Measurements from ENCODE around the gene C15orf39.
A peak's percentile ranks its signal among the peaks of the same experiment; 100 is the strongest.

Gene C15orf39

GRCh38 chr15:75172284-75172820 lies 29.3 kb upstream of the C15orf39 start:
- Histone ChIP-seq H3K27me3 (ENCODE audit: control insufficient read depth in 1 of 2, insufficient read depth in 2 of 2, low read length in 2 of 2) (no peaks in the 10 kb centered on the region), H3K4me1 (ENCODE audit: control insufficient read depth in 1 of 2, insufficient read depth in 2 of 2, low read length in 2 of 2) (peaks cover 6 to 15% of the 10 kb centered on the region in 2 donors), H3K4me3 (ENCODE audit: low read depth in 1 of 2, low read length in 2 of 2) (no peak overlapping the region), H3K27ac (ENCODE audit: low read depth, low read length) (no peak overlapping the region), H3K36me3 (ENCODE audit: control insufficient read depth in 1 of 2, insufficient read depth in 2 of 2, low read length in 2 of 2) (no peaks in the 10 kb centered on the region), H3K9me3 (ENCODE audit: control insufficient read depth in 1 of 2, low read length in 2 of 2) (peaks cover 0 to 5% of the 10 kb centered on the region in 2 donors), H3K9ac (ENCODE audit: low read depth in 1 of 2, low read length in 2 of 2) (no peak overlapping the region)

- H3K27me3 ChIP-seq (ENCODE audit: control insufficient read depth in 1 of 2, insufficient read depth in 2 of 2, low read length in 2 of 2) = no peaks in the 10 kb centered on the region
- H3K27ac ChIP-seq (ENCODE audit: low read depth, low read length) = no peak overlapping the region
- no peak overlapping the region for H3K9ac ChIP-seq (ENCODE audit: low read depth in 1 of 2, low read length in 2 of 2)
- peaks cover 18 to 27% of the 10 kb centered on the region in 2 donors for H3K4me1 ChIP-seq (ENCODE audit: control insufficient read depth in 1 of 2, insufficient read depth in 2 of 2, low read length in 2 of 2)
- peaks cover 0 to under 1% of the 10 kb centered on the region in 2 donors for H3K9me3 ChIP-seq (ENCODE audit: control insufficient read depth in 1 of 2, low read length in 2 of 2)
- no peaks in the 10 kb centered on the region for H3K36me3 ChIP-seq (ENCODE audit: control insufficient read depth in 1 of 2, insufficient read depth in 2 of 2, low read length in 2 of 2)
- no peak overlapping the region for H3K4me3 ChIP-seq (ENCODE audit: low read depth in 1 of 2, low read length in 2 of 2)
Observed at GRCh38 chr15:75174102-75174501, 27.6 kb upstream of the C15orf39 start.

- Histone ChIP-seq H3K9ac (ENCODE audit: low read depth in 1 of 2, low read length in 2 of 2) (no peak overlapping the region), H3K36me3 (ENCODE audit: control insufficient read depth in 1 of 2, insufficient read depth in 2 of 2, low read length in 2 of 2) (no peaks in the 10 kb centered on the region), H3K4me3 (ENCODE audit: low read depth in 1 of 2, low read length in 2 of 2) (no peak overlapping the region), H3K27me3 (ENCODE audit: control insufficient read depth in 1 of 2, insufficient read depth in 2 of 2, low read length in 2 of 2) (no peaks in the 10 kb centered on the region), H3K4me1 (ENCODE audit: control insufficient read depth in 1 of 2, insufficient read depth in 2 of 2, low read length in 2 of 2) (peaks cover 23 to 31% of the 10 kb centered on the region in 2 donors), H3K9me3 (ENCODE audit: control insufficient read depth in 1 of 2, low read length in 2 of 2) (no peaks in the 10 kb centered on the region), H3K27ac (ENCODE audit: low read depth, low read length) (no peak overlapping the region)
Observed at GRCh38 chr15:75174729-75175128, 27.0 kb upstream of the C15orf39 start.

GRCh38 chr15:75176396-75176761 lies 25.3 kb upstream of the C15orf39 start:
- Histone ChIP-seq H3K4me3 (ENCODE audit: low read depth in 1 of 2, low read length in 2 of 2) (no peak overlapping the region), H3K9me3 (ENCODE audit: control insufficient read depth in 1 of 2, low read length in 2 of 2) (no peaks in the 10 kb centered on the region), H3K4me1 (ENCODE audit: control insufficient read depth in 1 of 2, insufficient read depth in 2 of 2, low read length in 2 of 2) (peaks cover 35 to 36% of the 10 kb centered on the region in 2 donors), H3K27ac (ENCODE audit: low read depth, low read length) (no peak overlapping the region), H3K9ac (ENCODE audit: low read depth in 1 of 2, low read length in 2 of 2) (no peak overlapping the region), H3K27me3 (ENCODE audit: control insufficient read depth in 1 of 2, insufficient read depth in 2 of 2, low read length in 2 of 2) (no peaks in the 10 kb centered on the region), H3K36me3 (ENCODE audit: control insufficient read depth in 1 of 2, insufficient read depth in 2 of 2, low read length in 2 of 2) (no peaks in the 10 kb centered on the region)

GRCh38 chr15:75177360-75178071 lies 24.2 kb upstream of the C15orf39 start:
- H3K9me3 ChIP-seq (ENCODE audit: control insufficient read depth in 1 of 2, low read length in 2 of 2) = no peaks in the 10 kb centered on the region
- no peak overlapping the region for H3K4me3 ChIP-seq (ENCODE audit: low read depth in 1 of 2, low read length in 2 of 2)
- H3K27ac ChIP-seq (ENCODE audit: low read depth, low read length) = no peak overlapping the region
- H3K9ac ChIP-seq (ENCODE audit: low read depth in 1 of 2, low read length in 2 of 2) = peak overlapping the region in 1 of 2 donors; percentile 30
- no peaks in the 10 kb centered on the region for H3K36me3 ChIP-seq (ENCODE audit: control insufficient read depth in 1 of 2, insufficient read depth in 2 of 2, low read length in 2 of 2)
- no peaks in the 10 kb centered on the region for H3K27me3 ChIP-seq (ENCODE audit: control insufficient read depth in 1 of 2, insufficient read depth in 2 of 2, low read length in 2 of 2)
- peaks cover 41 to 46% of the 10 kb centered on the region in 2 donors for H3K4me1 ChIP-seq (ENCODE audit: control insufficient read depth in 1 of 2, insufficient read depth in 2 of 2, low read length in 2 of 2)

- Histone ChIP-seq H3K9ac (ENCODE audit: low read depth in 1 of 2, low read length in 2 of 2) (peak overlapping the region; percentile 48 to 63), H3K27ac (ENCODE audit: low read depth, low read length) (no peak overlapping the region), H3K4me3 (ENCODE audit: low read depth in 1 of 2, low read length in 2 of 2) (peak overlapping the region; percentile 48 to 52), H3K9me3 (ENCODE audit: control insufficient read depth in 1 of 2, low read length in 2 of 2) (no peaks in the 10 kb centered on the region), H3K4me1 (ENCODE audit: control insufficient read depth in 1 of 2, insufficient read depth in 2 of 2, low read length in 2 of 2) (peaks cover 45 to 51% of the 10 kb centered on the region in 2 donors), H3K36me3 (ENCODE audit: control insufficient read depth in 1 of 2, insufficient read depth in 2 of 2, low read length in 2 of 2) (no peaks in the 10 kb centered on the region), H3K27me3 (ENCODE audit: control insufficient read depth in 1 of 2, insufficient read depth in 2 of 2, low read length in 2 of 2) (no peaks in the 10 kb centered on the region)
Observed at GRCh38 chr15:75178171-75178937, 23.3 kb upstream of the C15orf39 start.

GRCh38 chr15:75178938-75179745 lies 22.5 kb upstream of the C15orf39 start:
- Histone ChIP-seq H3K9ac (ENCODE audit: low read depth in 1 of 2, low read length in 2 of 2) (peak overlapping the region; percentile 48 to 63), H3K4me3 (ENCODE audit: low read depth in 1 of 2, low read length in 2 of 2) (peak overlapping the region; percentile 48 to 52), H3K27me3 (ENCODE audit: control insufficient read depth in 1 of 2, insufficient read depth in 2 of 2, low read length in 2 of 2) (no peaks in the 10 kb centered on the region), H3K9me3 (ENCODE audit: control insufficient read depth in 1 of 2, low read length in 2 of 2) (no peaks in the 10 kb centered on the region), H3K27ac (ENCODE audit: low read depth, low read length) (no peak overlapping the region), H3K4me1 (ENCODE audit: control insufficient read depth in 1 of 2, insufficient read depth in 2 of 2, low read length in 2 of 2) (peaks cover 45 to 51% of the 10 kb centered on the region in 2 donors), H3K36me3 (ENCODE audit: control insufficient read depth in 1 of 2, insufficient read depth in 2 of 2, low read length in 2 of 2) (no peaks in the 10 kb centered on the region)

- H3K4me1 ChIP-seq (ENCODE audit: control insufficient read depth in 1 of 2, insufficient read depth in 2 of 2, low read length in 2 of 2) = peaks cover 45 to 51% of the 10 kb centered on the region in 2 donors
- no peak overlapping the region for H3K27ac ChIP-seq (ENCODE audit: low read depth, low read length)
Observed at GRCh38 chr15:75179746-75180140, 21.9 kb upstream of the C15orf39 start.

GRCh38 chr15:75181780-75182179 lies 19.9 kb upstream of the C15orf39 start:
- Histone ChIP-seq H3K27ac (ENCODE audit: low read depth, low read length) (no peak overlapping the region), H3K36me3 (ENCODE audit: control insufficient read depth in 1 of 2, insufficient read depth in 2 of 2, low read length in 2 of 2) (no peaks in the 10 kb centered on the region), H3K27me3 (ENCODE audit: control insufficient read depth in 1 of 2, insufficient read depth in 2 of 2, low read length in 2 of 2) (no peaks in the 10 kb centered on the region), H3K9ac (ENCODE audit: low read depth in 1 of 2, low read length in 2 of 2) (no peak overlapping the region), H3K4me3 (ENCODE audit: low read depth in 1 of 2, low read length in 2 of 2) (no peak overlapping the region), H3K9me3 (ENCODE audit: control insufficient read depth in 1 of 2, low read length in 2 of 2) (no peaks in the 10 kb centered on the region), H3K4me1 (ENCODE audit: control insufficient read depth in 1 of 2, insufficient read depth in 2 of 2, low read length in 2 of 2) (peaks cover 42 to 45% of the 10 kb centered on the region in 2 donors)

More at GRCh38 chr15:75179746-75180140, 21.9 kb upstream of the C15orf39 start:
- H3K27me3 ChIP-seq (ENCODE audit: control insufficient read depth in 1 of 2, insufficient read depth in 2 of 2, low read length in 2 of 2) = no peaks in the 10 kb centered on the region
- no peak overlapping the region for H3K4me3 ChIP-seq (ENCODE audit: low read depth in 1 of 2, low read length in 2 of 2)
- no peaks in the 10 kb centered on the region for H3K36me3 ChIP-seq (ENCODE audit: control insufficient read depth in 1 of 2, insufficient read depth in 2 of 2, low read length in 2 of 2)
- no peaks in the 10 kb centered on the region for H3K9me3 ChIP-seq (ENCODE audit: control insufficient read depth in 1 of 2, low read length in 2 of 2)
- no peak overlapping the region for H3K9ac ChIP-seq (ENCODE audit: low read depth in 1 of 2, low read length in 2 of 2)
